GM12873 (cell line): ENCODE results near the gene NR2C2.

ENCODE experiments used
- CTCF ChIP-seq: IDR thresholded peaks from 2 replicates; pipeline ENCODE4 v1.5.1; 2012; ENCODE audit warnings: low read depth, mild to moderate bottlenecking, moderate library complexity, low read length, control low read depth; ENCODE audit not compliant: insufficient read depth; ENCODE audit errors: missing control alignments

Gene NR2C2

GRCh38 chr3:14948609-14949038, 1.2 kb downstream of the NR2C2 start:
- TF ChIP-seq CTCF: no peak

- TF ChIP-seq CTCF: no peak
These were observed 1.7 kb downstream of the NR2C2 start for GRCh38 chr3:14949126-14949525.

- no peak for TF ChIP-seq CTCF
These were observed 2.9 kb downstream of the NR2C2 start for GRCh38 chr3:14950274-14950673.

GRCh38 chr3:14957153-14957552, 9.8 kb downstream of the NR2C2 start:
- no peak for TF ChIP-seq CTCF

- TF ChIP-seq CTCF: no peak
These were observed 10.5 kb downstream of the NR2C2 start for GRCh38 chr3:14957925-14958324.

GRCh38 chr3:14959359-14959943, 12.1 kb downstream of the NR2C2 start:
- no peak for TF ChIP-seq CTCF

GRCh38 chr3:14962762-14963161, 15.4 kb downstream of the NR2C2 start:
- no peak for TF ChIP-seq CTCF

GRCh38 chr3:14967285-14967684, 19.9 kb downstream of the NR2C2 start:
- TF ChIP-seq CTCF: no peak
